Activated CD8-positive, alpha-beta T cell treated with anti-CD3 and anti-CD28 coated beads for 36 hours (primary cell): ENCODE measurements around the gene SERPINF2. TPM values are rescaled to one million over a fixed set of nuclear protein-coding genes. Genes with fewer than 3 reads are reported as not detected.
"Not testable (repeated sequence)": the region's sequence is repeated elsewhere in the genome, so short reads cannot be mapped to it uniquely, and the experiment has no call there.

Source experiments
- ATAC-seq: fragments of 200-7000 bp; cut with Tn5 transposase; one replicate; pipeline ENCODE4 v1.10.0; 2021; ENCODE audit warnings: mild to moderate bottlenecking, moderate library complexity
- CTCF ChIA-PET: fragments of 350-600 bp; sonication (Branson Sonifier 250); formaldehyde crosslinking; loops from one replicate; lab custom pipeline; 2021; ENCODE audit warnings: antibody characterized with exemption; lab: Charles Lee
- POLR2A ChIA-PET: fragments of 350-600 bp; sonication (Branson Sonifier 250); formaldehyde crosslinking; loops from one replicate; lab custom pipeline; 2021; ENCODE audit warnings: antibody characterized with exemption; lab: Charles Lee
- DNase-seq: peaks from one replicate; pipeline ENCODE4 v3.0.0-alpha.2; 2020
- H3K27ac Mint-ChIP-seq: one replicate; pipeline ENCODE4 v1.8.0; 2021; ENCODE audit warnings: mild to moderate bottlenecking, mixed read lengths
- H3K27me3 Mint-ChIP-seq: one replicate; pipeline ENCODE4 v1.8.0; 2021; ENCODE audit warnings: mixed read lengths
- H3K36me3 Mint-ChIP-seq: one replicate; pipeline ENCODE4 v1.8.0; 2021; ENCODE audit warnings: low read depth, mixed read lengths
- H3K4me1 Mint-ChIP-seq: one replicate; pipeline ENCODE4 v1.8.0; 2021; ENCODE audit warnings: low read depth, mixed read lengths
- H3K4me3 Mint-ChIP-seq: one replicate; pipeline ENCODE4 v1.8.0; 2021; ENCODE audit warnings: mild to moderate bottlenecking, moderate library complexity, mixed read lengths
- H3K9me3 Mint-ChIP-seq: one replicate; pipeline ENCODE4 v1.8.0; 2021; ENCODE audit warnings: mixed read lengths
- CTCF ChIP-seq: fragments of 200-600 bp; IDR thresholded peaks from one replicate; pipeline ENCODE4 v1.8.0; 2022; ENCODE audit warnings: antibody characterized with exemption, mild to moderate bottlenecking
- intact Hi-C: fragments of 100-400 bp; cut with micrococcal nuclease; formaldehyde crosslinking; loops from one replicate; pipeline ENCODE4 v1.10.0; 2022
- total RNA-seq, 2 experiments: library from RNA; stranded (reverse); gene quantifications; one replicate each; pipeline ENCODE4 v1.2.3, GENCODE V29; 2021

Gene SERPINF2
- total RNA-seq, 2 experiments from 2014 or later = 0.11 to 0.18 TPM

- CTCF ChIA-PET = interaction anchor here (0.5 to 3.7 kb wide), 45 partner anchors 8 to 524 kb away, joined by 3 to 23 read pairs (median 4); partner anchors contain the start of genes RILP, RPA1, RTN4RL1 and SCARF1
- no peak overlapping the region for H3K27ac Mint-ChIP-seq
- TF ChIP-seq CTCF = peak; percentile 96
- no peak overlapping the region for H3K4me3 Mint-ChIP-seq
- DNase-seq (peak; percentile 82), ATAC-seq (no peak)
- H3K36me3 Mint-ChIP-seq = no peaks in the 10 kb centered on the region
- no peaks in the 10 kb centered on the region for H3K27me3 Mint-ChIP-seq
- H3K9me3 Mint-ChIP-seq = no peaks in the 10 kb centered on the region
- POLR2A ChIA-PET = interaction anchor here (0.7 to 1.2 kb wide), 4 partner anchors 8 to 103 kb away, joined by 3 to 4 read pairs (median 4); no protein-coding TSS in a partner anchor
- peaks cover 27% of the 10 kb centered on the region for H3K4me1 Mint-ChIP-seq
- intact Hi-C loops = loop anchor here (10.0 kb wide), 1 partner anchor 54 kb away; no protein-coding TSS in a partner anchor
Measured at GRCh38 chr17:1720856-1721386, 21.8 kb upstream of the SERPINF2 start.

GRCh38 chr17:1722022-1722421 is 20.6 kb upstream of the SERPINF2 start:
- not testable (repeated sequence) for H3K4me3 Mint-ChIP-seq, ATAC-seq, H3K27me3 Mint-ChIP-seq, H3K36me3 Mint-ChIP-seq, H3K27ac Mint-ChIP-seq, H3K9me3 Mint-ChIP-seq, DNase-seq
- peaks cover 31% of the 10 kb centered on the region for H3K4me1 Mint-ChIP-seq
- ChIA-PET POLR2A (interaction anchor here (0.6 to 1.2 kb wide), 4 partner anchors 51 to 102 kb away, joined by 3 to 4 read pairs (median 3); no protein-coding TSS in a partner anchor), CTCF (interaction anchor here (0.6 to 3.7 kb wide), 24 partner anchors 35 to 333 kb away, joined by 3 to 23 read pairs (median 4); partner anchors contain the start of genes HIC1, RILP, RPA1 and RTN4RL1)
- intact Hi-C loops = loop anchor here (10.0 kb wide), 1 partner anchor 53 kb away; no protein-coding TSS in a partner anchor

GRCh38 chr17:1724351-1724868 is 18.3 kb upstream of the SERPINF2 start, which contains the start of gene WDR81:
Gene WDR81, plus strand, starts transcription at chr17:1724704. Its CDS starts 256 bp downstream, at chr17:1724960.
- H3K4me1 Mint-ChIP-seq = peaks cover 35% of the 10 kb centered on the region
- peak; percentile 95 for DNase-seq
- intact Hi-C loops = loop anchor here (10.0 kb wide), 1 partner anchor 50 kb away; no protein-coding TSS in a partner anchor

GRCh38 chr17:1724869-1725641 is 17.6 kb upstream of the SERPINF2 start:
- no peak for TF ChIP-seq CTCF
- no peaks in the 10 kb centered on the region for H3K9me3 Mint-ChIP-seq
- intact Hi-C loops = loop anchor here (10.0 kb wide), 1 partner anchor 50 kb away; no protein-coding TSS in a partner anchor
- ChIA-PET CTCF (interaction anchor here (1.0 kb wide), 1 partner anchor 59 kb away, joined by 3 read pairs; no protein-coding TSS in a partner anchor), POLR2A (interaction anchor here (0.9 to 2.0 kb wide), 5 partner anchors 9 to 76 kb away, joined by 4 to 6 read pairs (median 4); partner anchors contain the start of gene RILP)
- H3K4me1 Mint-ChIP-seq = peaks cover 36% of the 10 kb centered on the region
- ATAC-seq = peak; percentile 58
- H3K4me3 Mint-ChIP-seq = peak overlapping the region; percentile 72
- peak overlapping the region; percentile 55 for H3K27ac Mint-ChIP-seq
- H3K27me3 Mint-ChIP-seq = no peaks in the 10 kb centered on the region
- peaks cover 6% of the 10 kb centered on the region for H3K36me3 Mint-ChIP-seq
- DNase-seq = no peak

More at GRCh38 chr17:1724351-1724868, 18.3 kb upstream of the SERPINF2 start, which contains the start of gene WDR81:
- peak within 1 kb of the TSS; percentile 72 for H3K4me3 Mint-ChIP-seq
- H3K9me3 Mint-ChIP-seq = no peaks in the 10 kb centered on the region
- ATAC-seq = peak; percentile 78
- ChIA-PET CTCF (interaction anchor here (1.0 kb wide), 1 partner anchor 59 kb away, joined by 3 read pairs; no protein-coding TSS in a partner anchor), POLR2A (interaction anchor here (0.8 to 2.0 kb wide), 6 partner anchors 9 to 68 kb away, joined by 3 to 6 read pairs (median 4); no protein-coding TSS in a partner anchor)
- peak within 1 kb of the TSS; percentile 80 for H3K27ac Mint-ChIP-seq
- H3K36me3 Mint-ChIP-seq = peaks cover 1% of the 10 kb centered on the region
- no peak for TF ChIP-seq CTCF
- no peaks in the 10 kb centered on the region for H3K27me3 Mint-ChIP-seq
